Left lobe of liver (tissue), 2 donors: Measurements from ENCODE around the gene PDE1C. TPM values are rescaled to one million over a fixed set of nuclear protein-coding genes. Genes with fewer than 3 reads are reported as not detected.

ENCODE experiments used
- ATAC-seq: fragments of 200-7000 bp; cut with Tn5 transposase; one replicate; pipeline ENCODE4 v1.9.1; 2020; ENCODE audit warnings: mild to moderate bottlenecking, moderate library complexity
- DNase-seq: peaks from one replicate; pipeline ENCODE4 v3.0.0-alpha.2; 2020; ENCODE audit warnings: low spot score
- total RNA-seq: library from RNA; stranded (reverse); gene quantifications from one replicate; pipeline ENCODE4 v1.2.1, GENCODE V29; 2021
- donor health status: DM: no; HTN: no; CAD: no; lungs with moderate emphysema.
- donor health status: DM: no; HTN: yes; CAD: no.

Gene PDE1C
- total RNA-seq, 1 donor from 2014 or later, result 0.03 TPM

DNA sequence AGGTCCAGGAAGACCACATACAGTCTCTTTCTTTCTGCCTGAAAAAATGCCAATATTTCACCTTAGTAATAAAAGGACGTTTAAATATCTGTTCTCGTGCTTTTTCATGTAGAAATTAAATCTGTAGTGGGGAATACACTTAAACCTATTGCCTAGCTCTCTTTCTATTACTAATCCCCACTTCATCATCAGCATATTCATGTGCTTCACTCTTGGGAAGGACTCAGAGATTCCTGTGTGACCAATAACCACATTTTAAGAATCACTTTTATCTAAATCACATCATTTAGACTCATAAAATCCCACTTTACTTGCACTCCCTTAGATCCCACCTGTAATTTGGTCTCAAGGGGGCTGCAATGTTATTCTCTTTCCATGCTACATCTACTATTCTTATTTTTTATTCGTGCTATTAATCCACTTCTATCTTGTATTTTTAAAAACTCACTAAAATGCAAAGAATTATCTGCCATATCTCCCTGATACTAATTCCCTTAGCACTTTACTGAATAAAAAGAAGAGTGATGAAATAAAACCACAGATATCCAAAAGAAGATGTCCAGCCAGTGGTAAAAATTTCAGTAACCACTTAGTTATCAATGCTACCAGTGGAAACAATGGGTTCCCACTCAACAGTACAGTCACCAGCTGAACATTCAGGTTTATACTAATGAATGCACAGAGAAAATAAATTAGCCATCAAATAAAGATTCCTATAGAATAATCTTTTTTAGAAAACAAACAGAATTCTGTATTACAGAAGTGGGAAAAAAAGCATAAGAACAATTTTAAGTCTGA lies 281.1 kb downstream of the PDE1C start:
- ATAC-seq (no peak), DNase-seq (no peak)

GRCh38 chr7:31788445-31788844 lies 281.8 kb downstream of the PDE1C start:
- DNase-seq (no peak), ATAC-seq (no peak)

GRCh38 chr7:31786326-31786725 lies 283.9 kb downstream of the PDE1C start:
- no peak for ATAC-seq
- DNase-seq, result no peak

DNA sequence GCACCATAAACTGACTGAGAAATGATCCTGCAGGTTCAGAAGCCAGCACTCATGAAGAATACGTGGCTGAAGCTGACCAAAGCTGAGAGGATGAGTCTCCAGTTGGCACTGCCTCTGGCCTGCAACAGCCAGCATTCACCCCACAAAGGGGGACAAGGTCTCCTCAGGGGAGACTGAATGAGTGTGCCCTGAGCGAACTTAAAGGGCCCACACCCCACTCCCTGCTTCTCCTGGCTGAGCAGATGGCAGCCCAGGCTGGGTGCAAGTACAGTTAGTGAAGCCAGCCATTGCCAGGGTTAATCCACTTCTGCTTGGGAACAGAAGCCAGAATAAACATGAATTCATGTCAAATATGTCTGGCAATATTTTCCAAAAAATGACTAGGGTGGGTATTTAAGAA lies 285.1 kb downstream of the PDE1C start:
- no peak for ATAC-seq
- no peak for DNase-seq

DNA sequence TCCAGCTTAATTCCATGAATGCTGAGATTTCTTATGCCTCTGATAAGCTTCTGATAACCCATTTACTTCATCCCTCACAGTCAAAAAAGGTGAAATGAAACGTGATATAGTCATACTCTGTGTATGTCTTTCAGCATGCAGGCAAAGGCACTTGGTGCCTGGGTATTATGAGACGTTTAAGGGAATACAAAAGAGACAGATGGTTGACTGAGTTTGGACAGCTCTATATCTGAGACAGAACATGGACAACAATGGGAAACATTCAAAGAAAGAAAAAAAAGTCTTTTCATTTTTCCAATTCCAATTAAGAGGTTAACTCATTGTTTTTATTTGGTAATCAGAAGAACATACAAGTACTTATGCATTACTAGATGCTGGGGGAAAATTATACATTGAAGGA lies 287.0 kb downstream of the PDE1C start:
- DNase-seq, result no peak
- ATAC-seq, result no peak

GRCh38 chr7:31782411-31782991 lies 287.7 kb downstream of the PDE1C start:
- DNase-seq (no peak), ATAC-seq (peak; percentile 95)

- no peak for DNase-seq
- ATAC-seq, result no peak
These were observed 291.9 kb downstream of the PDE1C start for GRCh38 chr7:31778296-31778695.

- no peak for DNase-seq
- no peak for ATAC-seq
These were observed 293.6 kb downstream of the PDE1C start for GRCh38 chr7:31776616-31777015.

GRCh38 chr7:31775556-31775955 lies 294.7 kb downstream of the PDE1C start:
- ATAC-seq (no peak), DNase-seq (no peak)

GRCh38 chr7:31772211-31772610 lies 298.0 kb downstream of the PDE1C start:
- ATAC-seq, result no peak
- DNase-seq, result no peak

DNA sequence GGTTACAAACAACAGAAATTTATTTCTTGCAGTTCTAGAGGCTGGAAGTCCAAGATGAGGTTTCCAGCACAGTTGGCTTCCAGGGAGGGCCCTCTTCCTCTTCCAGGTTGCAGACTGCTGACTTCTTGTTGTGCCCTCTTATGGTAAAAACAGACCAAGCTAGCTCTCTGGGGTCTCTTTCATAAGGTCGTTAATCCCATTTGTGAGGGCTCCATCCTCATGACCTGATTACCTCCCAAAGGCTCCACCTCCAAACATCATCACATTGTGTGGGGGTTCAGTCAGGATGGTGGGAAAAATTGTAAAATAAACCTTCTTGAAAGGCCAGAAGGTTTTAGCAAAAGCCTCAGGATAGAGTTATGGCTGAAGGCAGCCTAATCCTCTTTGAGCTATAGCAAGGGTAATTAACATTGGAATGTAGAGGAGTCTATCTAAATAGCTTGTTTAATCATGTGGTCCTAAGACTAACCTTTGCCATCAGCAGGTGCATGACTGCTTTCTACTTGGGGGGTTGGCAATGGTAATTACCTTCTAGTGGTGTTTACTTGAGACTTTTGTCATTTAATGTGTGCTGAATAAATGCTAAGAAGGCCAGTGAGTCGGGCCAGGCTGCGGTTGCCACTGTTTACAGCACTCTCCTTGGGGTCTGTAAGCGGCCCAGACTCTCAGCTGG lies 302.4 kb downstream of the PDE1C start:
- DNase-seq (no peak), ATAC-seq (no peak)

- ATAC-seq (no peak), DNase-seq (no peak)
These were observed 305.7 kb downstream of the PDE1C start for GRCh38 chr7:31764462-31764861.

DNA sequence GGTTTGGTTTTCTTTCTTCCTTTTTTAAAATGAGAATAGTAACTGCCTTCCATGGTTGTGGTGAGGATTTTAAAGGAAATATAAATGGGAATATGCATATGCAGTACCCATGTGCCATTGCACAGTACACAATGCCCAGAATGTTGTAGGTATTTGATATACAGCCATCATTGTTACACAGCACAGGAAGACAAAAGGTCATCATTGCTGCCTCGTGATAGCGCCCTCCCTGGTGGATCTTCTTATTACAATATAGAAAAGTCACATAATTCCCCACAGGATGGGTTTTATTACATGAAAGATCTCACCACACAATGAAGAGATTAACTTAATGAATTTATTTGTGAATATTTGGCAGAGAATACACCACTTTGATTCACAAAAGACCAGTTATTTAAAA lies 306.7 kb downstream of the PDE1C start:
- no peak for DNase-seq
- no peak for ATAC-seq

DNA sequence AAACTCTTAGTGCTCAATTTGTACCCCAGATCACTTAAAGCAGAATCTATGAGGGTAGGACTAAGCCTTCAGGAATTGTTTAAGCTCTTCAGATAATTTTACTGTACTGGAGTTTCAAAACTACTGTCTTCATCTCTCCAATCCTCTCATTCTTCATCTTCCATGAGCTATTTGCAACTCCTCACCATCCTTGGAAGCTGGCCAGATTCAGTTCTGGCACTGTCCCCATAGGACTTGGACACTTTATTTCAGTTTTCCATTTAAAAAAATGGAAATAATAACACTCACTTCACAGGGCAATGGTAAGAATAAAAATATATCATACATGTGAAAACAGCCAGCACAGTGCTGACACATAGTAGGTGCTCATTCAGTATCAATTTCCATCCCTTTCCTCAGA lies 308.6 kb downstream of the PDE1C start:
- ATAC-seq (no peak), DNase-seq (no peak)

GRCh38 chr7:31758755-31759154 lies 311.5 kb downstream of the PDE1C start:
- DNase-seq (no peak), ATAC-seq (no peak)

- ATAC-seq (no peak), DNase-seq (no peak)
These were observed 318.5 kb downstream of the PDE1C start for GRCh38 chr7:31751726-31752125.

- no peak for DNase-seq
- no peak for ATAC-seq
These were observed 322.1 kb downstream of the PDE1C start for GRCh38 chr7:31748084-31748483.

DNA sequence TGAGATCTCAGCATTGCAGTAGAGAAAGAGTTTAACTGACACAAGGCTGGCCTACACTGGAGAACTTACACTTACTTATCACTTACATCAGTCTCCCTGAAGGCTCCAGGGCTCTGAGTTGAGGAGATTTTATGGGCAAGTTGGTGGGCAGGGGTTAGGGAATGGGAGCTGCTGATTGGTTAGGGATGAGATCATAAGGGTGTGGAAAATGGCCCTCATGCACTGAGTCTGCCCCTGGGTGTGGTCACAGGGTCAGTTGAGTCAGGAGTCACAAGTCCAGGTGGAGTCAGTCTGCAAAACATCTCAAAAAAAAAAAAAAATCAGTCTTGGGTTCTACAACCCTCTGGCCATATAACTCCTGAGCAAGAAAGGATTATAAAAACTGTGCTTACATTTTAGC lies 322.7 kb downstream of the PDE1C start:
- DNase-seq (no peak), ATAC-seq (no peak)

- DNase-seq (peak; percentile 50), ATAC-seq (peak; percentile 95)
These were observed 325.8 kb downstream of the PDE1C start for GRCh38 chr7:31744294-31744874.

GRCh38 chr7:31741852-31742251 lies 328.4 kb downstream of the PDE1C start:
- DNase-seq, result no peak
- no peak for ATAC-seq
